ENCODE measurements around the gene DOHH. TPM values are rescaled to one million over a fixed set of nuclear protein-coding genes. Genes with fewer than 3 reads are reported as not detected.
"Not testable (repeated sequence)": the region's sequence is repeated elsewhere in the genome, so short reads cannot be mapped to it uniquely, and the experiment has no call there.

DOHH gene
- total RNA-seq, 2 experiments from 2014 or later: 17.2 to 18.3 TPM

DNA sequence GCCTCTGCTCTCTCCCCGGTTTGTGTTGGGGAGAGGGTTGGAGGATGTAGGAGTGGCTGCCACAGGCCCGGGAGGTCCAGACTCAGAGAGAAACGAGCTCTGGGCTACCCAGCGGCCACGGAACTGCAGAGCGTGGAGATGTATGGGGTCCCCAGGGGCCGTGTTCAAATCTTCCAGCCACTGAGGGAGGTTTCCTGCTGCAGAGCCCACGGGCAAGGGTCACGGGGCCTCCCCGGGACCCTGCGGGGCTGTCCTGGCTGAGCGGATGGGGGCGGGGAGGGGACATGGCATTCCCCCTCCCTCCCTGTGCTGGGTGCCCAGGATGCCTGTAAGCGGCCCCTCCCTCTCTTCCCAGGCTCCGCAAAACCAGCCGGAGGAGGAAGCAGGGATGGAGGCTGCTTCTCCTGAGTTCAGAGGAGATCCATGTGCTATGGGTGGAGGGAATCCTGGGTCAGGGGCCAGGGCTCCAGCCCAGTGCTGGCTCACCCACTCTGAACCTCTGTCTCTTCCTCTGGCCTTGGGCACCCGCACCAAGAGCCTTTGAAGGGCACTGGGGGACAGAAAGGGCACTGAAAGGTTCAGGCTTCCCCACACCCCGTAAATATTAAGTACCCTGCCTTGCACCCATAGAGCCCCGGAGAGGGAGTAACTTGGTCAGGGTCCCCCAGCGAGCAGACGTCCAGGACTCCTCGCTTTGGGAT lies 42.8 kb downstream of the DOHH start:
- no peaks in the 10 kb centered on the region for H3K4me1 Mint-ChIP-seq
- H3K27ac Mint-ChIP-seq: no peak overlapping the region
- DNase-seq: no peak
- H3K27me3 Mint-ChIP-seq: no peaks in the 10 kb centered on the region
- no peaks in the 10 kb centered on the region for H3K9me3 Mint-ChIP-seq
- no peak overlapping the region for H3K4me3 Mint-ChIP-seq
- H3K36me3 Mint-ChIP-seq: peaks cover 2% of the 10 kb centered on the region

DNA sequence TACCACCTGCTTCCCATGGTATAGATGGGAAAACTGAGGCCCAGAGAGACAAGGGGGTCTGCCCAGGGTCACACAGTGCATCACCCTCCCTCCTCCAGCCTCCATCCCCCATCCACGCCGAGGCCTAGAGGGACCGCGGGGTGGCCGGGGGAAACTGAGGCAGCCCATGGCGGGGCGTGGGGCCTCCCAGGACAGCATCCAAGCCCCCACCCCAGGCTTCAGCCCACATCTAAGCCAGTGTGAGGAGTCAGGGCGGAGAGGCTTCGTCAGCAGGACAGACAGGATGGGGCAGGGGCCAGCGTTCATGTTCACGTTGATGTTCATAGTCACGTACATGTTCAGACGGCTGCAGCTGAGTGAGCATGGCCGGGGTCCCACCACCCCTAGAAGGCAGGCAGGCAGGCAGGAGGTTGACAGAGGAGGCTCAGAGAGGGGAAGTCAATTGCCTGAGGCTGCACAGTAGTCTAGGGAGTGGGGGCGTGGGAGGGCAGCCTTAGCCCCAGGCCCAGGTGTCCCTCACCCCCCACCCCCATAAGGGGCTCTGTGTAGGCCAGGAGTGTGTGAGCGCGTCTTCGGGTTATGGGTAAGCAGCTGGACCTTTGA lies 43.4 kb downstream of the DOHH start:
- peaks cover 1% of the 10 kb centered on the region for H3K36me3 Mint-ChIP-seq
- no peak for DNase-seq
- no peaks in the 10 kb centered on the region for H3K9me3 Mint-ChIP-seq
- H3K4me1 Mint-ChIP-seq: no peaks in the 10 kb centered on the region
- no peak overlapping the region for H3K27ac Mint-ChIP-seq
- H3K27me3 Mint-ChIP-seq: no peaks in the 10 kb centered on the region
- no peak overlapping the region for H3K4me3 Mint-ChIP-seq

DNA sequence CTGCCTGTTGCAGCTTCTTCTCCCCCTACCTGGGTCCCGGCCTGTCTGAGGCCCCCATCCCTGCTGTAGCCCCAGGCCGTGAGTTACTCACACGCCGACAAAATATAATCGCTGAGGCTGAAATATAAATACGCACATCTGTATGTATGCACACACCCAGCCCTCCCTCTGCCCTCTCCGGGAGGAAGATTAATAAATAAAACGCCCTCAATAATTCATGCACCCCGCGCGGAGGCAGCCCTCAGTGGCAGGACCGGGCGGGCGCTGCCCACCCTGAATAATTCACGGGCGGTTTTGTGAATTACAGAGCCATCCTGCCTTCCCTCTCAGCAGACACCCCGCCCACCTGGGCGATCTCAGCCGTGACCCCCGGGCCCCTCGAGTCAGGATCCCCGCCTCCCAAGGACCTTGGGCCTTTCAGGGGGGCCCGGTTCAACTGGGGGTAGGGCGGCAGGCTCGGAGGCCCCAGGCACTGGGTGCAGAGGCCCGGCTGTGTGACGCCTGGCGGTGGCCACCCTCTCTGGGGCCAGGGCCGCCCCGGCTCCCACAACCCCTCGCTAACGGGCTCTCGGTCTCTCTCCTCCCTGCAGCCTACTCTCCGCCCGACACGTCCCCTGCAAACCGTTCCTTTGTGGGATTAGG lies 44.4 kb downstream of the DOHH start:
- H3K27me3 Mint-ChIP-seq: no peaks in the 10 kb centered on the region
- H3K4me1 Mint-ChIP-seq: no peaks in the 10 kb centered on the region
- no peak for DNase-seq
- H3K4me3 Mint-ChIP-seq: no peak overlapping the region
- H3K9me3 Mint-ChIP-seq: no peaks in the 10 kb centered on the region
- no peak overlapping the region for H3K27ac Mint-ChIP-seq
- peaks cover 1% of the 10 kb centered on the region for H3K36me3 Mint-ChIP-seq

DNA sequence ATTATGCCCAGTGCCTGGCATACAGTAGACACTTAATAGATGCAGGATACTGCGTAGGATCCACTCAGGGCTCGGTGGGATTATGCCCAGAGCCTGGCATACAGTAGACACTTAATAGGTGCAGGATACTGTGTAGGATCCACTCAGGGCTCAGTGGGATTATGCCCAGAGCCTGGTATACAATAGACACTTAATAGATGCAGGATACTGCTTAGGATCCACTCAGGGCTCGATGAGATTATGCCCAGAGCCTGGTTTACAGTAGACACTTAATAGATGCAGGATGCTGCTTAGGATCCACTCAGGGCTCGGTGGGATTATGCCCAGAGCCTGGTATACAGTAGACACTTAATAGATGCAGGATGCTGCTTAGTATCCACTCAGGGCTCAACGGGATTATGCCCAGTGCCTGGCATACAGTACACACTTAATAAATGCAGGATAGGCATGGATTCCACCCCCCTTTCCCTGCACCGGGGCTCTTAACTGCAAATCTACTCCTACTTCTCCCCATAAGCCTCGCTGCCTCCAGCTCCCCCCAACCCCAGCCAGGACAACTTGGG lies 45.0 kb downstream of the DOHH start:
- no peaks in the 10 kb centered on the region for H3K4me1 Mint-ChIP-seq
- peaks cover 3% of the 10 kb centered on the region for H3K36me3 Mint-ChIP-seq
- H3K9me3 Mint-ChIP-seq: no peaks in the 10 kb centered on the region
- H3K27ac Mint-ChIP-seq: no peak overlapping the region
- no peak for DNase-seq
- no peak overlapping the region for H3K4me3 Mint-ChIP-seq
- no peaks in the 10 kb centered on the region for H3K27me3 Mint-ChIP-seq

DNA sequence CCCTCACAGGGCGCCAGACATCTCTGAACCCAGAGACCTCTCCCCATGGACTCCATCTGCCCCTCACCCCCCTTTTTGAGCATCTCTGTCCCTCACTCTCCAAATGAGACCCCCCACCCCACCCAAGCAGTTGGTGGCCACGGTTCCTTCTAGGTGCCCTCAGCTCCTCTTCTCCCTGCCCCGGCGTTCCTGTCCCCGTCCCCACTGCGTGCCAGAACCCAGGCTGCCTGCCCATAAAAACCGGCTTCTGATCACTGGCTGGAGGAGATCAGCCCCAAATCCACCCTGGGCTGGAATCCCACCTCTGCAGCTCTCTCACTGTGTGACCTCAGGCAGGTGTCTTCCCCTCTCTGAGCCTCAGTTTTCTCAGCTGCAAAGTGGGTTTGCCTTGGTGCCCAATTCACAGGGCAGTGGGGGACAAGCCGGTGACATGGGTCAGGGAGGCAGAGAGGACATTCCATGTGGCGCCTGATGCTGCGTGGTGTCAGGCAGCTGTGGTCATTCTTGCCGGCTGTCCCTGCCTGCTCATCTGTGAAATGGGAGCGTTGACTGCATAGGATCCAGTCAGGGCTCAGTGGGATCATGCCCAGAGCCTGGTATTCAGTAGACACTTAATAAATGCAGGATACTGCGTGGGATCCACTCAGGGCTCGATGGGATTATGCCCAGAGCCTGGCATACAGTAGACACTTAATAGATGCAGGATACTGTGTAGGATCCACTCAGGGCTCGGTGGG lies 45.6 kb downstream of the DOHH start:
- Mint-ChIP-seq H3K27me3 (no peaks in the 10 kb centered on the region), H3K4me1 (no peaks in the 10 kb centered on the region), H3K9me3 (no peaks in the 10 kb centered on the region), H3K36me3 (peaks cover 3% of the 10 kb centered on the region), H3K4me3 (no peak overlapping the region), H3K27ac (no peak overlapping the region)
- DNase-seq: no peak

DNA sequence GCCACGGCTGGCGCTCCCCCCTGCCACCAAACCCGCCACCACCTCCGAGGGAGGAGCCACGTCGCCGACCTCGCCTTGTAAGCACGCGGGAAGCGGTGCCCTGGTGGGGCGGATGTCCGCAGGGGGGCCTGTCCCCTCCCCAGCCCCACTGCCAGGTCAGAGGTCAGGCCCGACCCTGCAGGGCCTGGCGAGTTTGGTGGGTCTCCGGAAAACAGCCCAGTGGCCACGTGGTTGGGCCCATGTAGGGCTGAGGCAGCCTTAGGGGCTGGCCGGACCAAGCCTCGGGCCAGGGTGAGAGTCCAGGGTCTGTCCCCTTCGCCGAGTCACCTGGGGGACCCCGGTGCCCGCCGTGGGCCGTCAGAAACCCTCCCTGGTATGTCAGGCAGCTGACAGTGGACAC lies 46.6 kb downstream of the DOHH start:
- Mint-ChIP-seq H3K36me3 (peaks cover 3% of the 10 kb centered on the region), H3K27me3 (no peaks in the 10 kb centered on the region), H3K4me3 (no peak overlapping the region), H3K4me1 (no peaks in the 10 kb centered on the region), H3K27ac (no peak overlapping the region), H3K9me3 (no peaks in the 10 kb centered on the region)
- DNase-seq: no peak

DNA sequence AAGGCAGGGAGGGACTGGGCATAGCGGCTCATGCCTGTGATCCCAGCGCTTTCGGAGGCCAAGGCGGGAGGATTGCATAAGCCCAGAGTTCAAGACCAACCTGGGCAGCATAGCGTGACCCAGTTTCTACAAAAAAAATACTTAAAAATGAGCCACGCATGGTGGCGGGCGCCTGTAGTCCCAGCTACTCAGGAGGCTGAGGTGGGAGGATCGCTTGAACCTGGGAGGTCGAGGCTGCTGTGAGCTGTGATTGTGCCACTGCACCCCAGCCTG lies 47.6 kb downstream of the DOHH start:
- not testable (repeated sequence) for H3K9me3 Mint-ChIP-seq, H3K36me3 Mint-ChIP-seq, H3K4me1 Mint-ChIP-seq, H3K4me3 Mint-ChIP-seq, H3K27me3 Mint-ChIP-seq, H3K27ac Mint-ChIP-seq, DNase-seq

DNA sequence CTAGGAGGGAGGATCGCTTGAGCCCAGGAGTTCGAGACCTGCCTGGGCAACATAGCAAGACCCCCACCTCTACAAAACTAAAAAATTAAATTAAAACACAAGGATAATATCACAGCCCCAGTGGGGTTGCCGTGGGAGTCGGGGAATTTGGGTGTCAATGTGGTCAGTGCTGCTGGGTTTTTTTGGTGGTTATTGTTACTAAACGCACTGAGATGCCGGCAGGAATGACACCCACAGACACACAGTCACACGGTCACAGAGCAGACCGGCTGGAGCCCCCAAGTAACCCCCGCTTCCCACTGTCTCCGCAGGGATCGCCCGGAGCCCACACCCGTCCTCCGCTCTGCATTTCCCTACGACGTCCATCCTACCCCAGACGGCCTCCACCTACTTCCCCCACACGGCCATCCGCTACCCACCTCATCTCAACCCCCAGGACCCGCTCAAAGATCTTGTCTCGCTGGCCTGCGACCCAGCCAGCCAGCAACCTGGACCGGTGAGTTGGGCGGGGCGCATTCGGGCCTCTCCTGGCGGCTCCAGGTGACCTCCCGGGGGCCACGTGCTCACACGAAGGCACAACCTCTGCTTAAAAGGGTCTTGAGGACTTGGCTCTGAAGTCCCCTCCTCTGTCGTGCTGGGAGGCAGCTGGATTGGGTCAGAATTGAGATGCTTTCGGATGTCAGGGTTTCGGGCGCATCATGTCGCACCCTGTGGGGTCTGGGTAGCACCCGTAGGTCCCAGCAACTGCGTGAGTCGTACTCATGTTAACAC lies 48.1 kb downstream of the DOHH start:
- DNase-seq: no peak
- Mint-ChIP-seq H3K4me1 (no peaks in the 10 kb centered on the region), H3K9me3 (no peaks in the 10 kb centered on the region), H3K36me3 (peaks cover 3% of the 10 kb centered on the region), H3K4me3 (no peak overlapping the region), H3K27ac (no peak overlapping the region), H3K27me3 (no peaks in the 10 kb centered on the region)

DNA sequence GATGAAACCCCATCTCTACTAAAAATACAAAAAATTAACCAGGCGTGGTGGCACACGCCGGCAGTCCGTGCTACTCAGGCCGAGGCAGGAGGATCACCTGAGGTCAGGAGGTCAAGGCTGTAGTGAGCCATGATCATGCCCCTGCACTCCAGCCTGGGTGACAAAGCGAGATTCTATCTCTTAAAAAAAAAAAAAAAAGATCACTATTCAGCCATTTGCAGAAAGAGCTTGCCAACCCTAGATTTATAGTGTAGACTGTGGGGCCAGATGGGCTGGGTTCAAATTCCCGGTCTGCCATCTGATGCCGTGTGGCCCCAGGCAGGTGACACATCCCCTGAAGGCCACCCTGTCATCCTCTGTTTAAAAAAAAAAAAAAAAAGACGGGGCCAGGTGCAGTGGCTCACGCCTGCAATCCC lies 49.0 kb downstream of the DOHH start:
- Mint-ChIP-seq H3K27me3 (no peaks in the 10 kb centered on the region), H3K4me1 (no peaks in the 10 kb centered on the region), H3K9me3 (no peaks in the 10 kb centered on the region), H3K4me3 (no peak overlapping the region), H3K27ac (no peak overlapping the region), H3K36me3 (peaks cover 3% of the 10 kb centered on the region)
- DNase-seq: no peak

DNA sequence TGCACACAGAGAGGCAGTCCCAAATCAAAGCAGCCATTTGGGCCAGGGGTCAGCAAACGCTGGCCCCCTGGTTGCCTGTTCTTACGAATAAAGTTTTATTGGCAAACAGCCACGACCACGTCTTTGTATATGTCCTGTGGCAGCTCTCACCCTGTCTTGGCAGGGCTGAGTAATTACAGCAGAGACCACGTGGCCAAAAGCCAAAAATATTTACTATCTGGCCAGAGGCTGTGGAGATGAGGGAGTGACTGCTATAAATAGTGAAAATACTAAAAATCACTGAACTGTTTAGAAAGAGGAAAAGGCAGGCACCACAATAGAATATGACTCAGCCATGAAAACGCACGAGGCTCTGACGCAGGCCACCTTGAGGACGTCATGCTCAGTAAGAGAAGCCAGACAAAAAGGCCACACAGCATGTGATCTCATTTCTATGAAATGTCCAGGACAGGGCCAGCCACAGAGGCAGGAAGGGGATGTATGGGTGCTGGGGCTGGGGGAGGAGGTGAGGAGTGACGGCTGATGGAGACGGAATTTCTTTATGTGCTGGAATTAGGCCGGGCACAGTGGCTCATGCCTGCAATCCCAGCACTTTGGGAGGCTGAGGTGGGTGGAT lies 49.6 kb downstream of the DOHH start:
- no peak for DNase-seq
- Mint-ChIP-seq H3K27me3 (no peaks in the 10 kb centered on the region), H3K9me3 (no peaks in the 10 kb centered on the region), H3K36me3 (peaks cover 3% of the 10 kb centered on the region), H3K4me3 (no peak overlapping the region), H3K27ac (no peak overlapping the region), H3K4me1 (no peaks in the 10 kb centered on the region)

DNA sequence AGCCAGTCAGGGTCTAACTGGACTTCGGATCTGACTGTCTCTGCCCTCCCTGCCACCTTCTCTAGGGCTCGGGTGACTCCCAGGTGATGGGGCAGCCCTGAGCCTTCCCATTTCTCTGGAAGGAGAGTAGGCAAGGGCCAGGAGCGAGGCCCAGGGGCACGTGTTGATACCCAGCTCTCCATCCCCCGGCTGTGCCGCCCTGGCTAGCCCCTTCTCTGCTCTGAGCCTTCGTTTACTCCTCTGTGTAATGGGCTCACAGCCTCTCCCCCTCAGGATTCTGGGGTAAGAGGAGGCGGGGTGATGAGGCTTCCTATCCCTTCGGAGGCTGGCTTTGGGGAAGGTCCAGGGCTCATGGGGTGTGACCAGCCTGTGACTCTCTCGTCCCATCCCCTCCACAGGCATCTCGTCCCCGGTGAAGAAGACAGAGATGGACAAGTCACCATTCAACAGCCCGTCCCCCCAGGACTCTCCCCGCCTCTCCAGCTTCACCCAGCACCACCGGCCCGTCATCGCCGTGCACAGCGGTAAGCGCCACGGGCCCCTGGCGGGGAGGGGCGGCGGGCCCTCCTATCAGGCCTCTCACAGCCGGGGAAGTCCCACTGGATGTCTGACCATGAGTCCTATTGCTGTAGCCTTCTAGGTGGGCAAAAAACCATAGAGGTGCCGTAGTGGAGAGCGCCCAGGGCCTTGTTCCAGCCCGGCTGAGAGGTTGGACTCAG lies 51.7 kb downstream of the DOHH start:
- H3K4me1 Mint-ChIP-seq: no peaks in the 10 kb centered on the region
- no peak overlapping the region for H3K4me3 Mint-ChIP-seq
- no peaks in the 10 kb centered on the region for H3K27me3 Mint-ChIP-seq
- H3K27ac Mint-ChIP-seq: no peak overlapping the region
- H3K36me3 Mint-ChIP-seq: peaks cover 2% of the 10 kb centered on the region
- DNase-seq: no peak
- no peaks in the 10 kb centered on the region for H3K9me3 Mint-ChIP-seq

DNA sequence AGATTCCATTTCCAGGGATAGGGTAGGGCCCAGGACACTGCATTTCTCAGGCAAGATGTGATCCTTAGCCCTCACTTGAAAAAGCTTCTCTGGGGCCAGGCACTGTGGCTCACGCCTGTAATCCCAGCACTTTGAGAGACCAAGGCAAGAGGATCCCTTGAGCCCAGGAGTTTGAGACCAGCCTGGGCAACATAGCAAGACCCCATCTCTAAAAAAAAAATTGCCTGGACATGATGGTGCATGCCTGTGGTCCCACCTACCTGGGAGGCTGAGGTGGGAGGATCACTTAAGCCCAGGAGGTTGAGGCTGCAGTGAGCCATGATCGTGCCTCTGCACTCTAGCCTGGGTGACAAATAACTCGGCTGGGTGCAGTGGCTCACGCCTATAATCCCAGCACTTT lies 53.8 kb downstream of the DOHH start:
- not testable (repeated sequence) for H3K27me3 Mint-ChIP-seq, H3K9me3 Mint-ChIP-seq, H3K27ac Mint-ChIP-seq, H3K36me3 Mint-ChIP-seq, DNase-seq, H3K4me1 Mint-ChIP-seq, H3K4me3 Mint-ChIP-seq

DNA sequence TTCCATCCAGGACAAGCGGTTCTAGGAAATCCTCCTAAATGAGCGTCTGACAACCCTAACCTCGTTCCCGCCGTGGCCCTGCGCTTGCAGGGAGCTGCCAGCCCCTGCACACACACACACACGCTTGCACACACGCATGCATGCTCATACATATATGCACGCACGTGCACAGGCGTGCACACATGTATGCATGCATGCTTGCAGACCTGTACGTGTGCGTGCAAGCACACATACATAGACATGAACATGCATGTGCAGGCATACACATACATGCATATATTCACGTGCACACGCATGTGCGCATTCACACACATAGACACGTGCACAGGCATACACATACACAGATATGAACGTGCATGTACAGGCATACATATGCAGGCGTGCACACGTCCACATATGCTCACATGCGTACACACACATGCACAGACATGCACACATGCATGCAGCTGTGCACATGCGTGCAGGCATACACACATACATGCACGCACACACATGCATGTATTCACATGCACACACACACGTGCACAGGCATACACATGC lies 55.7 kb downstream of the DOHH start:
- Mint-ChIP-seq H3K27me3 (no peaks in the 10 kb centered on the region), H3K27ac (no peak overlapping the region), H3K4me1 (no peaks in the 10 kb centered on the region), H3K4me3 (no peak overlapping the region), H3K36me3 (peaks cover 2% of the 10 kb centered on the region), H3K9me3 (no peaks in the 10 kb centered on the region)
- no peak for DNase-seq

Measured in activated naive CD8-positive, alpha-beta T cell treated with anti-CD3 and anti-CD28 coated beads for 36 hours (primary cell).